Femur (tissue), 1 donor: ENCODE data around the gene CFDP1.
"Not testable (repeated sequence)": the region's sequence is repeated elsewhere in the genome, so short reads cannot be mapped to it uniquely, and the experiment has no call there.

Source experiments
- DNase-seq: peaks from one replicate; pipeline ENCODE4 v3.0.0-alpha.2; 2017

CFDP1 gene

DNA sequence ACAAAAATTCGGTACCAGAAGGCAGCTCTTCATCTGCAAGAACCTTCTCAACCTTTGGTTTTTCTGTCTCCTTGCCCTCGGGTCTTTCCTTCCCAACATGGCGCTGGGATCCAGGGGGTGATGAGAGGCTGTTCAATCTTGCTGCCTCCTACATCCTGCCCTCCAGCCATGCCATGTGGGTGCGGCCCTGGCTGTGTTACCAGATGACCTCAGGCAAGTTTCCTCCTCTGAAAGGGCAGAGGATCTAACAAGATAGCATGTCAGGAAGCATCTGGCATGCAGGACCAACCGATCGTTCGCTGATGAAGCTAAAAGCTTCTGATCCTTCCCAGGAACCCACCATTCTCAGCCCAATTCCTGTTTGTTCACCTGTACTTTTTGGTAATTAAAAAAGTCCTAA lies 145.1 kb downstream of the CFDP1 start:
- no peak for DNase-seq

DNA sequence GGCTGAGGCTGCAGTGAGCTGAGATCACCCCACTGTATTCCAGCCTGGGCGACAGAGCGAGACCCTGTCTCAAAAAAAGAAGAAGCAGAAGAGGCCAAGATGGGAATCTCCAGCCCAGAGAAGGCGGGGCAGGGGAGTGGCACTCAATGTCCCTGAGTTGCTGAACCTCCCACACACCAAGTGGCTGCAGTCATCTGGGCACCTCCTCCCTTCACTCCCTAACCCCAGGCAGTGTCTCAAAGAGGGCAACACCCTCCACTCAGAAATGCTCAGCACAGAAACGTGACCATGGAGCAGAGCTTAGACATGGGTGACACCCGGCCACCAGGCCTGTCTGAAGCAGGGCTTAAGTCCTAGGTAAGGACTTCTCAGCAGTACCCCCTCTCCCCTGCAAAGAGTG lies 145.6 kb downstream of the CFDP1 start:
- no peak for DNase-seq

DNA sequence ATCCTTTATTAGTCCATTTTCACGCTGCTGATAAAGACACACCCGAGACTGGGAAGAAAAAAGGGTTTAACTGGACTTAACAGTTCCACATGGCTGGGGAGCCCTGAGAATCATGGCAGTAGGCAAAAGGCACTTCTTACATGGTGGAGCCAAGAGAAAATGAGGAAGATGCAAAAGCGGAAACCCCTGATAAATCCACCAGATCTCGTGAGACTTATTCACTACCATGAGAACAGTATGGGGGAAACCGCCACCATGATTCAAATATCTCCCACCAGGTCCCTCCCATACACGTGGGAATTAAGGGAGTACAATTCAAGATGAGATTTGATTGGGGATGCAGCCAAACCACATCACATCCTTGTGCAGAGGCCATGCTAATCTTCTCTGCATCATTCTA lies 146.9 kb downstream of the CFDP1 start:
- no peak for DNase-seq

DNA sequence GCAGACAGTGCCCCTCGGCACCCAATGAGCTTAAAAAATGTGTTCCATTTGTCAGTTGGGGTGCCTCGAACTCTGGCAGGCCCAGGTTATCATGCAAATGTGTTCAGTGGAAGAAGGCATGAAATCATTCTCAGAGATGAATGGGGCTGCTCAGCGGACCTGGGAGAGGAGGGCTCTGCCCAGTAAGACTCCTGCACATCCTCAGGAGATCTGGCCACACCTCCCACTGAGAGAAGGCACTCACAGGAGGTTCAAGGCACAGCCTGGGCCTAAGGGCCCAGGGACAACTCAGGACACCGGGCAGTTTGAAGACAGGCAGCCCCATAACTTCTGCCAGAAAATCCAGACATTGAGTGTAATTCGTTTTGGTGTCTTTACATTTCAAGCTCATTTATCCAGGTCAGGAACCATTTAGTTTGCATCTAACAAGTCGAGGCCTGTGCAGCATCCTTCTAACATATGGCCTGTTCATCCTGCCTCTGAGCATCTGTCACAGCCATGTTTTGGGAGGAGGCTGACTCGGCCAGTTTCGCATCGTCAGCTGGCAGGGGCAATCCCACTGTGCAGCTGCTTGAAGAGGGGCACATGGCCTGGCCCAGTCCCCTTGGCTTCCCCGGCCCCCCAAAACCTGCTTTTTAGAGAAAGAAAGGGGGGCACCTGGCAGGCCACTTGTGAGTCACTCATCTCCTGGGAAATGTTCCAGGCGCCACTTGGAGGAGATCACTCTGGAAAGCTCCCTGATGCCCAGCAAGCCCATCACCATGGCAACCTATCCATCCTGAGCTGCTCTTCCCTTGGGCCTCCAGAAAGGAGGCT lies 150.6 kb downstream of the CFDP1 start:
- peak; percentile 28 for DNase-seq

DNA sequence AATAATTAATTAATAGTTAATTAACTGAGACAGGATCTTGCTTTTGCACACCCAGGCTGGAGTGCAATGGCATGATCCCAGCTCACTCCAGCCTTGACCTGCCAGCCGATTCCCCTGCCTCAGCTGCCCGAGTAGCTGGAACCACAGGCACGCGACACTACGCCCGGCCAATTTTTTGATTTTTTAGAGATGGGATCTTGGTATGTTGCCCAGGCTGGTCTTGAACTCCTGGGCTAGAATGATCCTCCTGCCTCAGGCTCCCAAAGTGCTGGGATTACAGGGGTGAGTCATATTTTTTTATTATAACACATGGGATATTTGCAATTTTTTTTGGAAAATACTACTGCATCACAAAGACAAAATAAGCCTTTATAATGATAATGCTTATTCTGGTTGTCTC lies 151.5 kb downstream of the CFDP1 start:
- no peak for DNase-seq

DNA sequence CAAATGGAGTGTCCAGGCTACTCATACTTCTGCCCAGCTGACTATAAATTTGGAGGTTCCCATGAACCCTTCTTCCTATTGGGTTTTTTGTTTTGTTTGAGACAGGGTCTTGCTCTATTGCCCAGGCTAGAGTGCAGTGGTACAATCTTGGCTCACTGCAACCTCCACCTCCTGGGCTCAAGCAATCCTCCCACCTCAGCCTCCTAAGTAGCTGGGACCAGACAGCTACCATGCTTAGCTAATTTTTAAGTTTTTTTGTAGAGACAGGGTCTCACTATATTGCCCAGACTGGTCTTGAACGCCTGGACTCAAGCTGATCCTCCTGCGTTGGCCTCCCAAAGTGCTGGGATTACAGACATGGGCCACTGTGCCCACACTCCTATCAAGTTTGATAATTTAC lies 152.3 kb downstream of the CFDP1 start:
- DNase-seq = not testable (repeated sequence)

DNA sequence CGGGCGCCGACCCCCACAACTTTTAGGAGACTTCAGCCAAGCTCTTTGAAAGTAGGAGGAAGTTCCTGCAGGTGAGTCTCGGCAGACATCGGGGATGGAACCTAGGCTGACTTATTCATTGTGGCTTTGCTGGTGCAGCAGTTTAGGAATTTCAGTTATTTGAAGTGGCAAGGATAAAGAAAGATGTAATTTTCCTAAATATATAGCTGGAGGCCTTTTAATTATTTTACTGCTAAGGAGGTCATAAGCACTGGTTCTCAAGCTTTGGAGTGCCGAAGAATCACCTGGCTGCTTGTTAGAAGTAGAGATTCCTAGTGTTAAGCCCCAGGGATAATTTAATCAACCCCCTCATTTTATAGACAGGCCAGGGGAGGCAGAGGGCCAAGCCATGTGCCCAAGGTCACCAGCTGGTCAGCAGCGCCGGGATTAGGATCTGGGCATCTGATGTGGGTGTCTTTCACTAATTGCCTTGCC lies 152.9 kb downstream of the CFDP1 start:
- no peak for DNase-seq

DNA sequence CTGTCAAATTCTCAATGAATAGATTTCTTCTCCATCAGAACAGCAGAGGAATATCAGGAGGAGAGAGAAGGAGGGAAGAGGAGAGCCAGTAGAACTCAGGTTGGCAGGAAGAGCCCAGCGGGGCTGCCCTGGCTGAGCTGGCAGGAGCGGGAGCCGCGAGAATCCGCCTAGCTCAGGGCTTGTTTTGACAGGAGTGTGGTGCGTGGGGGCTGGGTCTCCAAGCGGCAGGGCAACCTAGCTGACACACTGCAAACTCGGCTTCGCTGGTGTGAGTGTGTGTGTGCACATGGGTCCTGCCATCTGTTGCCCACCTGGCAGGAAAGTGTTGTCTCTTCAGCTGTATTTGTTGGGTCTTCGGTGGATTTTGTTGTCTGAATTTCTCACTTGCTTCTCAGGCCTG lies 154.0 kb downstream of the CFDP1 start:
- no peak for DNase-seq

DNA sequence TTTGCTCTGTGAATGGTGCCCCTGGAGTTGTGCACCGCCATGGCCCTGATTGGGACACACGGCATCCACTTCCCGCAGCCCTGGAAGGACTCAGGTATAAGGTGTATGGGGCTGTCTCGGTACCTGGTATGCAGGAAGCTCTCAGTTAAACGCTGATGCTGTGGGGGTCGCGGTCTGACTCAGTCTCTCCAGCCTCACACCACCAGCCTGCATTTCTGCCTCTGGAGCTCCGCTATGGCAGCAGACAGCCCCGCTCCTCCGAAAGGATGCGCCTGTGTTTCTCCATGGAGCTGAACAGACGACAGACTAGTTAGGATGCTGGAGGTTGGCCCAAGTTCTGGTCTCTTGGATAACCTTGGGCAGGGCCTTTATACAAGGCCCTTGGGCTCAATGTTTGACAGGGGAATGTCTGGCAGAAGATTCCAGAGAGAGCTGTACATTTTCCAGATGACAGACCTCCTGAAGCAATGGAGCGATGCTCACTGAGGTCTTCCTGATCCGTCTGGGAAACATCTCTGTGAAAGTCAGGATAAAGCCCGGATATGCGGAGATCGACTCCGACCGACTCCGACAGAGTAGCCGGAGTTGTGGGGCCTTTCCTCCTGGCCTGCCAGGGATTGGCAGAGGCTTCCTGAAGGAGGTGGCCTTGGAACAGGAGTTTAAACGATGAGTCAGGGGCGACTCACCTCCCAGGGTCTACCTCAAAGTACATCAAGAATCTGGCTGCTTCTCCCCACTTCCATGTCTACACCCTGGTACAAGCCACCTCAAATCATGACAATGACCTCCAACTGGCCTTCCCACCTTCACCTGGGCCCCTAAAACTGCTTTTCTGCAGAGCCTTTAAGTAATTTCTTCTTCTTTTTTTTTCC lies 160.0 kb downstream of the CFDP1 start:
- DNase-seq = no peak

DNA sequence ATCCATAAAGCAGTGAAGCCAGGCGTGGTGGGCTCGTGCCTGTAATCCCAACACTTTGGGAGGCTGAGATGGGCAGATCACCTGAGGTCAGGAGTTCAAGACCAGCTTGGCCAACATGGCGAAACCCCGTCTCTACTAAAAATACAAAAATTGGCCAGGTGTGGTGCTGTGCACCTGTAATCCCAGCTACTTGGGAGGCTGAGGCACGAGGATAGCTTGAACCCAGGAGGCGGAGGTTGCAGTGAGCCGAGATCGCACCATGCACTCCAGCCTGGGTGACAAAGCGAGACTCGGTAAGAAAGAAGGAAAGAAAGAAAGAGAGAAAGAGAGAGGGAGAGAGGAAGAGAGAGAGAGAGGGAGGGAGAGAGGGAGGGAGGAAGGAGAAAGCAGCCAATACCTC lies 160.7 kb downstream of the CFDP1 start:
- not testable (repeated sequence) for DNase-seq

DNA sequence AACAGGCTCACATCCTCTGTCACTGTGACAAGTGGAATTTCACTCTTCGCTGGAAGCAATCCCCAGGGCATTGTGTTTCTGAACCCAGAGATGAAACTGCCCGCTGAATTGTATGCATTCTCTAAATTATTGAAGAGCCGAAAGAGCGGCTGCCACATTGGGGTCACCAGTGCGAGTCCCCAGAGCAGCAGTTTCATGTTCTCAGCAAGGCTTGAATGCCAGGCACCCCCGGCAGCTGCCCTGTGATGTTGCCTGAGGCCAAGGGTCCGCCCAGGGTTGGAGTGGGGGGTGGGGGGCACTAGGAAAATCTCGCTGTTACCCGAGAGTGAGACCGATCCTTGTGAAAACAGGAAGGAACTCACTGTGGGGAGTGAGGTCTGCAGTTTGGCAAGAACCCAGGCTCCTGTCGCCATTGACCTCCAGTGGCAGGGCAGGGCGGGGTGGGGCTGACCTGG lies 161.2 kb downstream of the CFDP1 start:
- DNase-seq = peak; percentile 39

DNA sequence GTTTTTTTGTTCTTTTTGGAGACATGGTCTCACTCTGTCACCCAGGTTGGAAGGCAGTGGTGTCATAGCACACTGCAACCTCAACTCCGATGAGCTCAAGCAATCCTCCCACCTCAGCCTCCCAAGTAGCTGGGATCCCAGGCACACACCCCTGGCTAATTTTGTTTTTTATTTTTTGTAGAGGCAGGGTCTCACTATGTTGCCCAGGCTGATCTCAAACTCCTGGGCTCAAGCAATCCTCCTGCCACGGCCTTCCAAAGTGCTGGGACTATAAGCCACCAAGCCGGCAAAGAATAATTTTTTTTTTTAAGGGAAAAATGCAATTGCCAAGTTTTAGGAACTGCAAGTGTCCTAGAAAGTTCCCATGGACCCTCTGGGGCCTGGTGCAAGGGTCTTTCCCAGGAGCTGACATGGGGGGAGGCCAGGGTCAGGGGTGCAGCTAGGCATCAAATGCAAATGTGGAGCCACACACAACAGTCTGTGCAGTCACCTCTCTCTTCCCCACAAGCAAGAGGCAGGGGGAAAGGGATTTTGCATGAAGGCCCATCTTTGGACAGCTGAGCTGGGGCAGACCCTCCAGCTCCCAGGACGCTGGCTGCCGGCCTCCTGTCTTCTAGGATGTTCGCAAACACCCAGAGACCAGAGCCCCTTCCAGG lies 161.7 kb downstream of the CFDP1 start:
- DNase-seq = no peak

DNA sequence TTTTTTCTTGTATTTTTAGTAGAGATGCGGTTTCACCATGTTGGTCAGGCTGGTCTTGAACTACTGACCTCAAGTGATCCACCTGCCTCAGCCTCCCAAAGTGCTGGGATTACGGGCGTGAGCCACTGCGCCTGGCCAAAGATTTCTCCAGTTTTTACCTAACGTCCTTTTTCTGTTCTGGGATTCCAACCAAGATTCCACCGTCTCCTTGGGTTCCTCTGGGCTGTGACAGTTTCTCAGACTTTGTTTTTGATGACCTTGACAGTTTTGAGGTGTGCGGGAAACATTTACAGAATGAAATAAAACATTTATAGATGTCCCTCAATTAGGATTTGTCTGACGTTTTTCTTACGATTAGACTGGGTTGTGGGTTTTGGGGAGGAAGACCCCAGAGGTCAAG lies 163.9 kb downstream of the CFDP1 start:
- not testable (repeated sequence) for DNase-seq

DNA sequence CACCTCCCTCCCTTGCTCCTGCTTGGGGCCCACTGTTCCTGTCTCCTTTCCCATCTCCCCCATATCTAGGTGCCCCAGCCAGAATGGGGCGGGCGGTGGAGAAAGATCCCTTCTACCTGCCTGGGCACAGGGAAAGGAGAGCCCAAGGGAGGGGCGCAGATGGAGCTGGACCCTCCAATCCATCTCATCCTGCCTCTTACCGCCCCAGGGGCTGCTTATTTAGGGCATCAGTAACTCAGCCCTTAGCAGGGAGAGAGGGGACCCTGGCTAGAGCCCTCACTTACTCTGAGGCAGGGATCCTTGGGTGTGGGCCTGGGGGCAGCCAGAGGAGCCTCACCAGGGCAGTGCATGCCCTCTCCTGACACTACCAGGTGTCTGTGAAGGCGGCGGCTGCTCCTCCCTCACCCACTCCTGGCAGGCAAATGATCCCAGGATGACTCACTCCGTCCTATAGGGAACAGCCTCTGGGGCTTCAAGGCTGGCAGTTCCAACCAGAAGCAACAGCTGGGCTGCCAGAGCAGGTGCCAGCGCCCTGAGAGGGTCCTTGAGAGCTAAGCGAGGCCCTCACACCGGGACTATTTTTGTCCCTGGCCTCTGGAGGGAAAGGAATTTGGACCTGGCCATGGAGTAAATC lies 165.6 kb downstream of the CFDP1 start:
- DNase-seq = peak; percentile 78

DNA sequence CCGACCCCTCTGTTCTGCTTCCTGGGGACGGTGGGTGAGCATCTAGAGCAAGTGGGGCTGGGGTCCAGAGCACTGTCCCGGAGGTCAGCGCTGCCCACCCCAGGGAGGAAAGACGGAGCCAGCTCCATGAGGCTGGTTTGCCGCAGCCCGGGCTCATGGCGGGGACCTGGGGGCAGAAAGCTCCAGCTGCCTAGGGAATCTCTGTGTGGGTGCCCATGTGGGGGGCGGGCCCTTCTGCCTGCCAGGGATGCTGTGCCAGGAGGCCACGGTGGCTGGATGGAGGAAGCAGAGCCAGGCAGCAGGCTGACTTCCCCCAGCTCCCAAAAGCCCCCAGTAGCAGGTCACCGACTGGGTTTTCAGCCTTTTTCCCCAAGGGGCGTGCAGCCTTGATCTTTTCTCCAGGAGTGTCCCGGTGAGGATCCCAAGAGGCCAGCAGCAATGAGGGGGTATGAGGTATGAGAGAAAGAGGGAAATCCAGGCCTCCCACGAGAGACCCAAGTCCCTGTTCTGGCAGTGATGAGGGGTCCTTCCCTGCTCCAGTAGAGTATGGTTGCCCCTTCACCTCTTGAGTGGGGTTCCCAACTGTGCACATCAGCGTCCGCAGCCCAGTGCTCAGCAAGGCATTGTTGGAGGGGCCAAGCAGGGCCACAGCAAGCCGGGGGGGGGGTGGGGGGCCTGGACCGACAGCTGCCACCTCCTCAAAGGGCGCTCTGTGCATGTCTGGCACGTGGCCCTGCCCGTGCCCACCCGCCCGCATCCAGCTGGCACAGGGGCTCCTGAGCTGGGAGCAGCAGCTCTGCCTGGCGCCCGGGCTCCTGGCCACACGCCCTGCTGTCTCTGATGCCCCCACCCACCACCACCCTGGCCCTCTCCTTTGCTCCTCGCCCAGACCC lies 166.3 kb downstream of the CFDP1 start:
- peak; percentile 60 for DNase-seq

DNA sequence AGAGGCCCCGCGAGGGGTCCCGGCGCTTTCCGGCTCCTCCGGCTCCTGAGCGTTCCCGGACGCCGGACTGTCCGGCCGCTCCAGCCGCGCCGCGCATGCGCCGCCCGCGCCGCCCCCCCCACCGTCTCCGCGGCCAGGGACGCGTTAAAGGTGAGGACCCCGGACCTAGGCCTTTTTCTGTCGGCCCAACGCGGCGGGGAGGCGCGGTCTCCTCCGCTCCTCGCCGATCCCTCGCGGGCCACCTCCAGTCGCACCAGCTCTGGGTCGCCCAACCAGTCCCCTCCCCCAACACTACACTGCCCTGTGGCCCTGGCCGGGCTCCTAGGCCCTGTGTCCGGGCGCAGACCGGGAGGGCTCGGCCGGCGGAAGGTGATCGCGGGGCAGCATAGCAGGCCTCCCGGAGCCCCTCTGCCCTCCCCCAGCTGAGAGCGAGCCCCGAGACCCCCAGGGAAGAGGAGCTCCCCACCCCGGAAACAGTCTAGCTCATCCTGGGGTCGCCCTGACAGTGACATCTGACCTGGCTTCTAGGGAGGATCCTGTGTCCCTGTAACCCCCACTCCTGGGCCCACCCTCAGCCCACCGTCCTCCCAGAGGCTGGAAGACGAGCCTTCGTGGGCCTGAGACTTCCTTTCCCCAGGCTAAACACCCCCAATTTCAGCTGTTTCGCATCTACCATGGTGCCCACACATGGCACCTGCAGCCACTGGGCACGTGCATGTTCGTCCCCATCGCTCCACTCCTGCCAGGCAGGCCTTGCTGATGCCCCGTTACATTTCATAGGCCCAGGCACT lies 167.2 kb downstream of the CFDP1 start:
- DNase-seq = peak; percentile 86

DNA sequence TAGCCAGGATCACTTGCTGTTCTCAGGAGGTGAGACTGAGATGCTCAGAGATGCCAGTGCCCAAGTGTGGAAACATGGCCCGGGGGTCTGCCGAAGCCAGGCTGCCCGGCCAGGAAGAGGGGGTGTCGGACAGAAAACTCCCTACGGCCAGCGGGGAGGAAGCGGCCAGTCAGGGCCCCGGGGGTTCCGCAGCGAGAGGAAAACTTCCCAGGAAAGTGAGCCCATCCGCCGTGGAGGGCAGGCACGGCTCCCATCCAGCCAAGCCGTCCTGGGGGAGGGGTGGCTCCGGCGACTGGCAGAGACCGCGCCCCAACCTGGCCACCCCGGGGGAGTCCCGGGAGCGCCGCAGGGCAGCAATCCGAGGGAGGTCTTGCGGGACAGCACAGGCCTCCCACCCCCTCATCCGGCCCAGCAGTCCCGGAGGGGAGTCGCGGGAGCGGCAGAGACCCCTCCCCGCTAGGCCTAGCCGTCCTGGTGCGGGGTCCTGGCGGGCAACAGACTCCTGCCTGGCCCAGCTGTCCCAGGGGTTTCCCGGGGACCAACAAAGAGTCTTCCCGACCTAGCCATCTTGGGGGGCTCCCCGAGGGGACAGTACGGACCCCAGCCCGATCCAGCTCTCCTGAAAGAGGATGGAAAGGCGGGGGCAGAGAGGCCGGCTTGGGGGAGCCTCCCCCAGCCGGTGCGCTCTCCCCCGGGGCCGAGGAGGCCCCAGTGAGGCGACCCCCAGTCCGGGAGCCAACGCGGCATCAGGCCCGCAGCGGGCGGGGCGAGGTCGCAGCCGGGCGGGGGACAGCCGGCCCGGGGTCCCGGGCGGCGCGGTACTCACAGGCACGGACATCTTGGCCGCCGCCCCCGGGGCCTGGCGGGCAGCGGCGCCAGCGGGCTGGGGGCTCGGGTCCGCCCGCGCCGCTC lies 168.0 kb downstream of the CFDP1 start:
- peak; percentile 63 for DNase-seq

DNA sequence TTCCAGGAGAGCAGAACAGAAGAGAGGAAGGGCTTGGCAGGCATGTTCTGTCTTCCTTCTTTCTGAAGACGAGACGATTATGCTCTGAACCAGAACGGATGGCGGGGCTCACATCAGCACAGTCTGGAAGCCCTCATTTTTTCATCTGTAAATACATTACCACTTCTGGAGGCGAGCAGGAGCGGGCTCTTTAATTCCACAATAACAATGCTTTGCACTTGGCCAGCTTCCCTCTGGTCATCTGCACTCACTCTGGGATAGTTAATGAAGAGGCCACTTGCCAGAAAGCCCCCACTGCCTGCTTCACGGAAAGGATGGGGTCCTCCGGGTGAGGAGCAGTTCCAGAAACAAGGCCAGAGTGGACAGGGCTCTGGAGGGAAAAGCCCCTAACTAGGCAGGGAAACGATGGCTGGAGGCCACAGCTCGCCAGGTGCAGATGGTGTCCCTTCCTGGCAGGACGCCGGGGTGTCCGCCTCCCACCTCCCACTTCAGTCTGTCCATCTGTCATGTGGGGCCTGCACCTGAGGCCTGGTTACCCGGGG lies 168.8 kb downstream of the CFDP1 start:
- peak; percentile 73 for DNase-seq

DNA sequence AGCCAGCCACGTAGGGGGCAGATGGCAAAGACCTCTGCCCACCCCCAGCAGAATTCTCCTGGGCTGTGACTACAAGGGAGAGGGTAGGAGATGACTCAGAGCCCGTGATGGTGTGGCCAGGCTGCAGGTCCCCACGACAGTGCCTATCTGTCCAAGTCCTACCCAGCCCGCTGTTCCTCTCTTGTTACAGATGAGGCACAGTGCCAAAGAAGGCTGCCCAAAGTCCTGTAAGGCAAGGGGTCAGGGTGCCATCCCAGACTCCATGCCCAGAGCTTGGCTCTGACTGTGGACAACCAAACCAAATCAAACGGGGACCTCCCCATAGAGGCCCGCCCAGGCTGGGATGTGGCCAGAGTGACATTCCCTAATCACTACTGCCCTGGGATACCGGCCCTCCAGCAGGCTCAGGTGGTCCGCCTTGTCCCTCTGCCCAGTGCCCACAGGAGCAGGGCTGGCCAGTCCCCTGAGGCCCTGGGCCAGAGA lies 169.3 kb downstream of the CFDP1 start:
- DNase-seq = peak; percentile 65
